Hematopoietic multipotent progenitor cell (in vitro differentiated cells): ENCODE measurements around the gene RAB8B. TPM values are rescaled to one million over a fixed set of nuclear protein-coding genes. Genes with fewer than 3 reads are reported as not detected.
"Not testable (repeated sequence)": the region's sequence is repeated elsewhere in the genome, so short reads cannot be mapped to it uniquely, and the experiment has no call there.

Experiments used
- DNase-seq, 3 donors: peaks; one replicate each; pipeline ENCODE4 v3.0.0-alpha.2; 2011 to 2015; ENCODE audit warnings: low read depth in 2 of 3, low spot score in 2 of 3
- total RNA-seq: library from RNA; depleted of rRNA; stranded (reverse); fragments of >200 nt; gene quantifications from one replicate; pipeline ENCODE4 v1.2.3, GENCODE V29; 2012

Gene RAB8B
- total RNA-seq, 1 donor = 14.0 TPM

DNA sequence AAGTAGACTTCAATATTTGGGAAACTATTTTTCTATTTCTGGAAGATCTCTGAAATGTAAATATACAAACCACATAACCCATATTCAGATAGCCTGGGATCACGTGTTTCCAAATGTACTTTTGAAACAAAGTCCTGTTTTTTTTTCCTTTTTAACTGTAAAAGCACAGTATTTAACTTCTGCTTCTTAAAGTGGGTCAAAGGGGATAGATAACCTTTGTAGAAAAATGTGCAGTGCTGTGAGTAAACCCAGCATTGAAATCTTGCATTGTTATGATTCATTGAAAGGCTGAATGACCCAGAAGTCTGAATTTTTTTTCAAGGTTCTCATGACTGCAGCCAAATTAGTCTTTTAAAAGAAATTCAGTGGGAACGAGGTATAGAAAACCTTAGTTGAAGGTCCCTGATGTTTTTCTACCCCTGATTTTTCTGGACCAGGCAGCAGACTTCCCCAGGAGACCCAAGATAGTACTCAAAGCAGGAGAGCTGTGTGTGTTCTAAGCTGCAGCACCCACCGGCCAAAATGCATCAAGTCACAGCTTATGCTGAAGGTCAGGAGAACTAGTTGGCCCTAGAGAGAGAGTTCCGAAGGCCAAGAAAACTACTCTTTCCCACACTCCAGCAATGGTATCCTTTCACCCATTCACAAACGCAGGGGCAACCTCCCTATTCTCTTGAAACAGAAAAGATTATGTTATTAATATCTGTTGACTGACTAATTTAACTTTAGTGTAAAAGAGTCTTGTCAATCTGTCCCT lies 44.4 kb downstream of the RAB8B start:
- DNase-seq = peak in 1 of 3 donors; percentile 47

DNA sequence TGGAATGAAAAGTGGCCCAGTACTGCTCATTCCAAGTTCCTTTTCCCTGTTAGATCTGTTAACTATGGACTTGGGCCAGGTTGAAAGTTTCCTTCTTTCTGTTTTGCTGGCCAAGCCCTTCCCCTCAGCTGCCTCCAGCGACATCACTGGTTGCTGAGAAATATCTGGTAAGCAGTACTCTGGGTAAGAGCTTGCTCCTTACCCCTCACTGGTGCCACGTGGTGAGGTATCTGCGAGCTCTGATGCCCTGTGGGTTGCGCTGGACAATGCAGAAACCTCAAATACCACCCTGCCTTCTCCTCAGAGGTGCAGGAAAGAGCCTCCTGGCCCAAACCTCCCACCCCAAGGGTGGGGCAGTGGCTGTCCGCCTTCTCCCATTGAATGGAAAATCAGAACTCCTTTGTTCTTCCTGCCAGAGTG lies 45.1 kb downstream of the RAB8B start:
- DNase-seq = peak in 1 of 3 donors; percentile 29

DNA sequence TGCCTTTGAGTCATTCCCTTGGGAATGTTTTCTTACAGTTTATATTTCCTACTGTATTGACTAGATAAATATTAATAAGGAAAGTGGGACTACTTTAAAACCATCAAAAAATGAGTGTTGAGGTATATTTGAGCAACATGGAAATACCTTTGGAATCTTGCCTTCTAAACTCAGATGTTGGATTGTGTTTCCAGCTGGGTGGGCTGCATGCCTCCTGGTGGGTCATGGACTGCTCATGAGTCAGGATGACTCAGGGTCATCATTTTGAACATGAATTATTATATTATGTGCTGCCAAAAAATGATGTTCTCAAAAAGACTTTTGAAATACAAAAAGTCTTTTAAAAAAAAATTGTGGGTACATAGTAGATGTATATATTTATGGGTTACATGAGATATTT lies 46.9 kb downstream of the RAB8B start:
- DNase-seq = no peak

DNA sequence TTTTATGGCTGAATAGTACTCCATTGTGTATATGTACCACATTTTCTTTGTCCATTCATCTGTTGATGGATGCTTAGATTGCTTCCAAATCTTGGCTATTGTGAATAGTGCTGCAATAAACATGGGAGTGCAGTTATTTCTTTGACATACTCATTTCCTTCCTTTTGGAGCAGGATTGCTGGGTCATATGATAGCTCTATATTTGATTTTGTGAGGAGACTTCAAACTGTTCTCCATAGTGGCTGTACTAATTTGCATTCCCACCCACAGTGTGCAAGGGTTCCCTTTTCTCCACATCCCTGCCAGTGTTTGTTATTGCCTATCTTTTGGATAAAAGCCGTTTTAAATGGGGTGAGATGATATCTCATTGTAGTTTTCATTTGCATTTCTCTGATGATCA lies 47.7 kb downstream of the RAB8B start:
- DNase-seq = not testable (repeated sequence)

DNA sequence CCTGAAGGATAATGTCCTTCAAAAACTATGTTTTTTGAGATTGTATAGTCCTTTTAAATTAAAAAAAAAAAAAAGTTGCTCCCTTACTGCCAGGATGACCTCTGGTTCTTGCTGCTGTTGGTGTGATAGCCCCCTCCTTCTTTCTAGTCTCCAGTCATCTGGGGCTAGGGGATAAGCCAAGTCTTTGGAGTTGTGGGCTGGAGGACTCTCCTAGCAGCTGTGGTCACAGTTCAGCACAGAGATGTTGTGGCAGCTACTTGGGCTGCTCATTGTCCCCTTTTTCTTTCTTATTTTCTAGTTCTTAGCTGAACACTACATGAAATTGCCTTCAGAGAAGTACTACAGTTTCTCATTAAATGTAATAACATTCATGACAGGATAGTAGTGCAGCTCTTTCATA lies 48.8 kb downstream of the RAB8B start:
- DNase-seq = no peak

DNA sequence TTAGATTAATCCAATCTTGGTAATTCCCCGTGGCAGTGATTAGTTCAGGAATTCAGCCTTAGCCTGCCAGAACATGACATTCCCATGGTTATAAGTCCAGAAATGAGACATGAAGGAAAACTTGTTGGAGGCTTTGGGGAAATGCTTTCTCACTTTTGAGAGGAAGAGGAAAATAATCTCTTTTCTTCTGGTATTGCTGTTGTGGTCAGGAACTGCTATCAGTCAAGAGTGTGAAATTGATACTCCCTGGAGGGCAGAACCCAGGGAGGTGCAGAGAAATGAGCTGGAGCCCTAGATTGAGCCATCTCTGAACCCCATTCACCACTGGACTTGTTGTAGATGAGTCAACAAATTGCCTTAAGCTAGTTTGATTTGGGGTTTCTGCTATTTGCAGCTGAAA lies 49.4 kb downstream of the RAB8B start:
- no peak for DNase-seq

DNA sequence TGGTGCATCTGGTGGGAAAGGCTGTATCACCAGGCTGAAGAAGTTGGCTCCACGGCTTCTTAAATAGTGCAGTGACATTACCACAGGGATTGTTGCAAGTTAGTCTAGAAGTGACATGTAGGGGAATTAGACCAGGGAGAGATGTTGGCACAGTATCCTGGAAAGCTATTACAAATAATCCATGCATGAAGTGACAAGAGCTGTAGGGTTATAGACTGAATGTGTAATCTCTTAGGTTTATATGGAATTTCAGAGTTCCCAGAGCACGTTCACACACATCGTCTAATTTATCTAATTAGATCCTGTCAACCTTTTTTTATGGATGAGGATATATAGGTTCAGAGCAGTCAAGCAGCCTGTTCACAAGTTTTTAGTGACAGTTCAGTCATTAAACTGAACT lies 50.7 kb downstream of the RAB8B start:
- DNase-seq = no peak

DNA sequence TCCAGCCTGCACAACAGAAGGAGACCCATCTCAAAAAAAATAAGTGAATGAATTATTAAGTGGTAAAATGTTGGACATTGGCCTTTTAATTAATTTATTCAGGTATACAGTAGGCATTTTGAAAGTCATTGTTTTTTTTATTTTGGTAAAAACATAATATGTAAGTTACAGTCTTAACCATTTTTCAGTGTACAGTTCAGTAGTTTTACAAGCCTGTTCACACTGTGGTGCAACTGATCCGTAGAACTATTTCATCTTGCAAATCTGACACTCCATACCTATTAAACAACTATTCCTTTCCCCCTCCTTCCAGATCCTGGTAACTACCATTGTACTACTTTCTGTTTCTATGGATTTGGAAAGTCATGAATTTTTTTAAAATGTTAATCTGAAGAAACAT lies 51.9 kb downstream of the RAB8B start:
- no peak for DNase-seq

DNA sequence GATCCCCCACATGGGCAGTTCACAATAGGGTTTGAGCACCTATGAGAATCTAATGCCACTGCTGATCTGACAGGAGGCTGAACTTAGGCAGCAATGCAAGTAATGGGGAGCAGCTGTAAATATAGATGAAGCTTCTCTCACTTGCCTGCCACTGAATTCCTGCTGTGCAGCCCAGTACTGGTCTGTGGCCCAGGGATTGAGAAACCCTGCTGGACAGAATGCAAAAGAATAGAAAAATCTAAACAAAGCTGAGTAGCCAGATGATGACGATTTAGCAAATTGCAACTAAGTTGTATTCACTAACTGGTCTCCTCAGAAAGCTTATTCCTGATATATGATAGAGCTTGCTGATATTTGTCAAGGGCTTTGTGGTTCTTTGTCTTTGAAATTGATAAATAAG lies 53.7 kb downstream of the RAB8B start:
- no peak for DNase-seq

DNA sequence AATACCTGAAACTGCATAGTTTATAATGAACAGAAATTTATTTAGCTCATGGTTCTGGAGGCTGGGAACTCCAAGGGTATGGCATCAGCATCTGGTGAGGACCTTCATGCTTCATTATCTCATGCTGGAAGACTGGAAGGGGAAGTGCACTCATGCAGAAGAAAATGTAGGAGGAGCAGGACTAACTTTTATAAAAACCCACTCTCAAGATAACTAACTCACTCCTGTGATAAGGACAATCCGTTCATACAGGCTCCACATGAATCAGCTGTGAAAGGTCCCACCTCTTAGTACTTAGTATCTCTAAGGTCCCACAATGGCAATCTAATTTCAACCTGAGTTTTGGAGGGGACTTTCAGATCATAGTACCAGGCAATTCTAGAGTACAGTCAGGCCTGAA lies 54.4 kb downstream of the RAB8B start:
- DNase-seq = no peak

DNA sequence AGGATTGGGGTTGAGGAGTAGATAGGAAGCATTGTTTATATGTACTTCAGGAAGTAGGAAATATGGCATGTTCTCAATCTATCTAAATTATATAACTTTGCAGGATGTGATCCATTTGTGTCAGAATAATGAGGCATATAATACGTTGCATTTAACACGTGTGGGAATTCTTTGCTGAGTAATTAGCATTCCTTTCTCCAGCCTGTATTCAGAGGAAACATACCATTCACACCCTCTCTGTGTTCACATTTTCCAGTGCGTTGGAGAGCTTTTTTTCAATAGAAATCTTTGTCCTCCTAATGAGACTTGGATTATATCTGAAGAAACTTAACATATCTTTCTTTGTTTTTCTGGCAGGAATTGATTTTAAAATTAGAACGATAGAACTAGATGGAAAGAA lies 55.0 kb downstream of the RAB8B start:
- DNase-seq = no peak

DNA sequence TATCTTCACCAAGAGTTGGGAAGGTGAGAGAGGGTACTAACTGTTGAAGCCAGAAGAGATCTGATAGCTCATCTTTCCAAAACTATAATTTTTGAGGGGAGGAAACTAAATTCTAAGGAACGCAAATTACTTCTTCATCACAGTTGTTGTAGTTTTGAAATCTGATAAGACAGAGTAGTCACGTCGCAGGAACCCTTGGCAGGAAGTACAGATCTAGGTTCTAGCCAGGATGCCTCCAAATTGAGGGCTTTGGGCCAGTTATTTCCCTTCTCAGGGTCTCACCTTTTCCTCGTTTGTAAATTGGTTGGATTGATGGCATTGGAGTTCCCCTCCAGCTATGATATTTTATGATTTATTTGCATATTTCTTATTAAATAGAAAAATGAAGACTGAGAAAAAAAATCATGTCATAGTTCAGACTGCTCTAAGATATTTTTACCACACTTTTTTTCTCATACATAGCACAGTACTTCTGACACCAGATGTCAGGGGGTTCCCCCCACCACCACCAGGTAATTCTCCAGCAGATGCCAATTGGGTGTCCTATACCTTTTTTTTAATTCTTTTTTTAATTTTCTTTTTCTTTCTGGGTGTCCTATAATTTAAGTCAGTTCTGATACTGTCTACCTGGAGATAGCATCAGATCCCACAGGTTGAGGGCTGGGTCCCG lies 55.7 kb downstream of the RAB8B start:
- no peak for DNase-seq

DNA sequence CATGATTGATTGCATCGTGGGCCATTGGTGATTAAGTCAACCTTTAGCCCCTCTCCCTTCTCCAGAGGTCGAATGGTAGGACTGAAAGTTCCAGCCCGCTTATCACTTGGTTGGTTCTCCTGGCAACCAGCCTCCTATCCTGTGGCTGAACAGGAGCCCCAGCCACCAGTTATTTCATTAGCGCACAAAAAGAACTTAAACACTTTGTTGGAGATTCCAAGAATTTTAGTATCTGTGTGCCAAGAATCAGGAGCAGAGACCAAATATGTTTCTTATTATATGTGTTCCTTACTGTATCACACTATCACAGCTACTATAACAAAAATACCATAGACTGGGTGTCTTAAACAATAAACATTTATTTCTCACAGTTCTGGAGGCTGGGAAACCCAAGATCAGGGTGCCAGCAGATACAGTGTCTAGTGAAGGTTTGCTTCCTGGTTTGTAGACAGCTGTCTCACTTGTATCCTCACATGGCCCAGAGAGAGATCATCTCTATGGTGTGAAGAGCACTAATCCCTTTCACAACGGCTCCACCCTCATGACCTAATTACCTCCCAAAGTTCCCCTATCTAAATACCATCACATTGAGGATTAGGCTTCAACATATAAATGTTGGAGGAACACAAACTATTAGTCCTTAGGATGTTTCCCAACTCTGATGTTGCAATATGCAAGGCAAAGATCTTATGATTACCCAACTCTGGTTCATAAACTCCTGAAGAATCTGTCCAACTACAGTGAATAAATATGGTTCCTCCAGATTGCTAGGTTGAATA lies 57.5 kb downstream of the RAB8B start:
- DNase-seq = no peak

DNA sequence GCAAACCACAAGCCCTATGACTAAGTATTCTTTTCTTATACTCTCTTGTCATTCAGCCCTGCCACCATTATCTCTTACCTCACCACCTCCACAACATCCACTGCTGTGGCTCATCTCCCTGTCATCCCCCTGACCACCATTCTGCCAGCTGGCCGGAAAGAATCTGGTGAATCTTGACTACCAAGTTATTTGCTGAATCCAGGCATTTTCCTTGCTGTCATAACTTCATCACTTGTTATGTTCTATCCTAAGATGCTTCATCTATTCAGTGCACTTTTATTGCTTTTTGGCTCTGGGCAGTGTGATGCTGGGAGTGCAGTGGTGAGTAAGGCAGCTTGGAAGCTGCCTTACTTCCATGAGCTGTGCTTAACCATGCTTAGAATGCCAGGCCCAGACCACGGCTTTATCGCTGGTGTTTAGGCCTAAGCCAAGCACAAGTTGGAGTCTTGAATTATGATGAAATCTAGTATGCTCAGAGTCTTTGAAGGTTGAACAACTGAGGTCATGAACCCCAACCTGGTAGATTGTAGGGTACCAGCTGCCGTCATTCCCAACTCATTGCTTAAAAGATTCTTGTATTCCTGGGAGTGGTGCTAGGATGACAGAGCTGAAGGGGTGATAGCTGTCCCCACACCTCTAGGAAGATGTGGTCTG lies 61.0 kb downstream of the RAB8B start:
- no peak for DNase-seq

DNA sequence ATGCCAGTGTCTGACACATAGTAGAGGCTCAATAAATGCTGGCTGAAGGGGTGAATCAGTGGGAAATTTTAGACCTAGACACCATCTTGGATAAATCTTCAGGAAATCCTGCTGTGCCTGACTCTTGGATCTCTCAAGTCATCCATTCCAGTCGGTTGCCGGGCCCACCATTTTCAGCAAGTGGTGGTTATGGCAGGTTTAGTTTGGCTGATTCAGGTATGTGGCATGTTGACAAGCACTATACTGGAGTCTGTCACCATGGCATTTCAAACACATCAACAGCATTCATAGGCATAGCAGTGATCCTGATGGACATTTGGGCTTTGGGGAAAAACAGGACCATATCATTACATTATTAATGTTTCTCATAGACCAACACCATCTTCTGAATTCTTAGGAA lies 62.3 kb downstream of the RAB8B start:
- no peak for DNase-seq

DNA sequence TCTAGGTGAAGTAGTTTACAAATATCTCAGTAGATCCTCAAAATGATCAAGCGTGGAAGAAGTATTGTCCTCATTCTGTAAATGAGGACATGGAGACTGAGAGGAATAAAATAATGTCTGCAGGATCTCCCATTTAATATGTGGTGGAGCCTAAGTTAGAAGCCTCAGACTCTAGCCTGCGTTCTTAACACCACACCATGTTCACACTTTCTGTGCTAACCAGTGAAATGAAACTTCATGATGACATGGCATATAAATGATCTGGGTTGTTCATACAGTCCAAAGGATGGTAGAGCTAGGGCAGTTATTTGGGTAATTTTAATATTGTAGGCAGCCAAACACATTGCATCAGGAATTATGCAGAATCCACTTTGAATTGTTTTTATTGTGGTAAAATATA lies 62.9 kb downstream of the RAB8B start:
- no peak for DNase-seq

DNA sequence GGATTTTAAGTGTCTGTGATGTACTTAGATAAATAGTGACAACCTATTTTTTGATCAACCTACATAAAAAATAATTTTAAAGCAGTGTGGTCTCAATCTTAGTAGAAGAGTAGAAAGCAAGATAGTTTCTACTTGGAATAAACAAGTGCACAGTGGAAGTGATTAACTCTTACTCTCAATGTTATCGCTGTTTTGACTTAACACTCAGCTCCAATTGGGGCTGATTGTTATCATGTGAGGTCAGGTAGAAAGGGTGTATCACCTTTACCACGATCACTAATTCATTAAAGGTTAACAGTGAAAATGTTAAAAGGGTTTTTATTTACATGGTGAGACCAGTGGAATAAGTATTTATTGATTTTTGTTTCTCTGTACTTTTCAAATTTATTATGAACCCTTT lies 65.6 kb downstream of the RAB8B start:
- no peak for DNase-seq

DNA sequence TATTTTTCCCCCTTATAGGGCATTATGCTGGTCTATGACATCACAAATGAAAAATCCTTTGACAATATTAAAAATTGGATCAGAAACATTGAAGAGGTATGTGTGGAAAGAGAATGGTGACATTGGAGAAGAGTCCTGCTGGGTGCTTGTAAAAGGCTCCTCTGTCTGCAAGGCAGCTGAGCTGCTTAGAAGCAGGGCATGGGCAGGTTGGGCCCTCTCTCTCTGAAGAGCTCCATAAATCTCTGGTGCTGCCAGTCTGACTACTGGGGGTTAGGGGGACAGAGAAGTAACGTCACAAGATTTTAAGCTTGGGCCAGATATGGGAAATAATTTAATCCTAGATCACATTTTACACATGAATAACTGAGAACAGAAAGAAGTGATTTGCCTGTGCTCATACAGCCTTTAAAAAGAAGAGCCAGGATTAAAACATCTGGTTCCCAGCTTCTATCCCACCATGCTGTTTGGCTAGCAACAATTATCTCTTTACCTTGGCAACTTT lies 66.1 kb downstream of the RAB8B start:
- DNase-seq = no peak

DNA sequence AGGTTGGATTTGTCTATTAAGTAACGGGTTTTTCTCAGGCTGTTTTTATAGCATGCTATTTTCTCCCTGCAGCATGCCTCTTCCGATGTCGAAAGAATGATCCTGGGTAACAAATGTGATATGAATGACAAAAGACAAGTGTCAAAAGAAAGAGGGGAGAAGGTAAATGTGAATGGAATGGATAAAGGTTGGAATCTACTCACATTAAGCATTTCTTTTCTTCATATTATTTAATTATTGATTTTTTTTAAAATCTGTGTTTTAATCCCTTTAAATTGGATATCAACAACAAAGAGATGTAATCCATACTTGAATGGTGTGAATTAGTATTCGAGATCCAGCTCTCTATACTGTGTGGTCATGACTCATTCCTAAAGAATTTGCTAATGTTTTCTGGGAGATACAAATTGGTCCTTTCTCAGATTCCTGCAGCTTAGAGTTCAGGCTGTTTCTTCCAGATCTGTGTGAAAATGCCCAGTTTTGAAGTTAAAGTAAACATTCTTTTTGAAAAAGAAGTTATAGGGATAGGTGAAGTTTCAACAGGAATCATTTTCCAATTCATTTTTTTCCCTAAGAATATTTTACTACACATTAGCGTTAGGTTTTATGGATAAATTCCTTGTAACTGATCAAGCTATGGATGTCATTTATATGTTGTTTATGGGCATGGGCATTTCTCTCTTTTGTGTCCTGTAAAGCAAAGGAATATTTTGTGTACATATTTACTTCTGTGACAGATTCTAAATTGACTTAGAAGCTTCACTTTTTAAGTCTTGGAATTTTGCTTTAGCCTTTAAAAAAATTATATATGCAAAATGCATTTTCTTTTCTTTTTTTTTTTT lies 67.2 kb downstream of the RAB8B start:
- no peak for DNase-seq

DNA sequence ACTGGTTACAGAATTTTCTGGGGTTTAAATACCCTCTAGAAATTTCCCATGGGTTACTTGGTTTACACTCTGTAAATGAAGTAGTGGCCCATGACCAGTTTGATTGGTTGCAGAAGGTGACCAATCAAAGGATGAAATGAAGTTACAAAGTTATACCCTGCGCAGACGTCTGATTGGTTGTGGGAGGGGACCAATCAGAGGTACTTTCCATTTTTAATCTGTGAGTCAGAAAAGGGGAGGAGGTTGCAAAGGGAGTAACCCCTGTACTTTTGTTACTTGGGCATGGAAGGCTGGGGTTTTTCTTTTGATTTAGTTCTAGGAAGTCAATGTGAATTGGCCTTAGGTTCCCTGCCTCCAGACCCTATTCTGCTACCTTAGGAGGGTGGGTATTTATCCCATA lies 69.3 kb downstream of the RAB8B start:
- no peak for DNase-seq
